Activated CD4-positive, alpha-beta T cell treated with anti-CD3 and anti-CD28 coated beads for 4 hours (primary cell): ENCODE results near the gene PRPF19.
A peak's percentile ranks its signal among the peaks of the same experiment; 100 is the strongest.

Experiments used
- DNase-seq, 2 donors: peaks; one replicate each; pipeline ENCODE4 v3.0.0-alpha.2; 2020

PRPF19 gene

GRCh38 chr11:60937144-60937527, 30.8 kb upstream of the PRPF19 start:
- no peak for DNase-seq

DNA sequence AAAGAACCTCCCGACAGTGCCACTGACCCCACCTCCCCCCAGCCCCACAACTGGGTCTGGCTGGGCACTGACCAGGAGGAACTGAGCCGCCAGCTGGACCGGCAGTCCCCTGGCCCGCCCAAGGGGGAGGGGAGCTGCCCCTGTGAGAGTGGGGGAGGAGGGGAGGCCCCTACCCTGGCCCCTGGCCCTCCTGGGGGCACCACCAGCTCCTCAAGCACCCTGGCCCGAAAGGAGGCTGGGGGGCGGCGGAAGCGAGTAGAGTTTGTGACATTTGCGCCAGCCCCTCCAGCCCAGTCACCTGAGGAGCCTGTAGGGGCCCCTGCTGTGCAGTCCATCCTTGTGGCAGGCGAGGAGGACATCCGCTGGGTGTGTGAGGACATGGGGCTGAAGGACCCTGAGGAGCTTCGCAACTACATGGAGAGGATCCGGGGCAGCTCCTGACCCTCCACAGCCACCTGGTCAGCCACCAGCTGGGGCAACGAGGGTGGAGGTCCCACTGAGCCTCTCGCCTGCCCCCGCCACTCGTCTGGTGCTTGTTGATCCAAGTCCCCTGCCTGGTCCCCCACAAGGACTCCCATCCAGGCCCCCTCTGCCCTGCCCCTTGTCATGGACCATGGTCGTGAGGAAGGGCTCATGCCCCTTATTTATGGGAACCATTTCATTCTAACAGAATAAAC, 30.2 kb upstream of the PRPF19 start:
- no peak for DNase-seq

DNA sequence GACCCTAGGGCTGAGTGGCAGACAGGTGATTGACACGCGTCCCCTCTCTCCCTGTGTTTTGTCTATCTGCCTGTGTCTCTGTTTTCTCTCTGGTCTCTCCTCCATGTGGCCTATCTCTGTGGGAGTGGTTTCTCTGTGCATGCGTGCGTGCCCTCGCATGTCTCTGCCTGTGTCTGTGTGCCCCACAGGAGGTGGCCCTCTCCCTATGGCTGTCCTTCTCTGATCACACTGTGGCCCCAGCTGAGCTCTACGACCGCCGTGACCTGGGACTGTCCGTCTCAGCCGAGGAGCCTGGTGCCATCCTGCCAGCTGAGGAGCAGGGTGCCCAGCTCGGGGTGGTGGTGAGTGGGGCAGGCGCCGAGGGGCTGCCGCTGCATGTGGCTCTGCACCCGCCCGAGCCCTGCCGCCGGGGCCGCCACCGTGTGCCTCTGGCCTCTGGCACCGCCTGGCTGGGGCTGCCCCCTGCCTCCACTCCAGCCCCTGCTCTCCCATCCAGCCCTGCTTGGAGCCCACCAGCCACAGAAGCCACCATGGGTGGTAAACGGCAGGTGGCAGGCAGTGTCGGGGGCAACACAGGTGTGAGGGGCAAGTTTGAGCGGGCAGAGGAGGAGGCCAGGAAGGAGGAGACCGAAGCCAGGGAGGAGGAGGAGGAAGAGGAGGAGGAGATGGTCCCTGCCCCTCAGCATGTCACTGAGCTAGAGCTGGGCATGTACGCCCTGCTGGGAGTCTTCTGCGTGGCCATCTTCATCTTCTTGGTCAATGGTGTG, 29.5 kb upstream of the PRPF19 start:
- no peak for DNase-seq

- DNase-seq = no peak
Observed at GRCh38 chr11:60934790-60935605, 28.6 kb upstream of the PRPF19 start.

GRCh38 chr11:60934124-60934789, 27.9 kb upstream of the PRPF19 start:
- DNase-seq = no peak

DNA sequence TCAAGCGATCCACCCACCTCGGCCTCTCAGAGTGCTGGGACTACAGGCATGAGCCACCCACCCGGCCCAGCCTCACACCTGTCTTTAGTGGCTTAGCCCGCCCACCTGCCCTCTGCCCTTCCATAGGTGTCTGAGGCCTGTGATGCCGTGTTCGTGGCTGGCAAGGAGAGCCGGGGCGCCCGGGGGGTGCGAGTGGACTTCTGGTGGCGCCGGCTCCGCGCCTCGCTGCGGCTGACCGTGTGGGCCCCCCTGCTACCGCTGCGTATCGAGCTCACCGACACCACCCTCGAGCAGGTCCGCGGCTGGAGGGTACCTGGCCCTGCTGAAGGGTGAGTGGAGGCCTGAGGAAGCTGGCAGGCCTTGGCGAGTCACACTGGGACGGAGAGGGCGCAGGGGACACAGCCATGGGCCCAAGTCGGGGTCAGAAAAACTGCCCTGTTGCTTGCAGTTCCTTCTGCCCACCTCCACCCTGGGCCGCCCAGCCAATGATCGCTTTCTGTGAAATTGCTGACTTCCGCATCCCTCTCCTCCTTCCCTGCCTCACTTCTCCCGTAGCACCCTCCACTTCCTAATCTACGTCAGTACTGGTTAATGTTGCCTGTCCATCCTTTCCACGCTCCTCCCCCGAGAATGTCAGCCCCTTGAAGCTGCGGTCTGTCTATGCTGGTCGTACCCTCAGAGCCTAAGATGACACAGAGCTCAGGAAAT, 27.2 kb upstream of the PRPF19 start:
- DNase-seq = no peak

DNA sequence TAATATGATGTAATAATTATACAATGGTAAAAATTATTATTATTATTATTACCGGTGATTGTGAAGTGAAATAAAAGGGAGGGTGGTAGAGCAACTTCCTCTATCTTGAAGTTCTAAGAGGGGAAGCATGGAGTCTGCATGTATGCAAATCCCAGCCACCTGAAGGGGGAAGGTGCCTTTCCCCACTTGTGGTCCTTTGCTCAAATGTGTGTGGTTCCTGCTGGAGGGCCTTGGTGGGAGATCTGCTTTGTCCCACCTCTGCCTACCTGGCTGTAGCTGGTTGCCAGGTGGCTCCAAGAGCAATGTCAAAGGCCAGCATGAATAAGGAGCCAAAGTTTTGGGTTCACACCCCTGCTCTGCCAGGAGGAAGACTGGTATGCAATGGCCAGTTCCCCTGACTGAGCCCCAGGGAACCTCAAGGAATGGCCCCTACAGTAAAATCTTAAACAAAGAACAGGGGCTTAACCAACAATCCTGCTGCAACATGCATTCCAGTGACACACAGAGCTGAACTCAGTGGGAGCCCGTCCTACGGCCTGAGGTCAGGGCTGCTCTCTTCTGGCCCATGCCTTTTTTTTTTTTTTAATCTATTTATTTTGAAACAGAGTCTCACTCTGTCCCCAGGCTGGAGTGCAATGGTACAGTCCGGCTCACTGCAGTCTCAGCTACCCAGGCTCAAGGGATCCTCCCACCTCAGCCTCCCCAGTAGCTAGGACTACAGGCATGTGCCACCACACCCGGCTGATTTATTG, 26.4 kb upstream of the PRPF19 start:
- DNase-seq = no peak

DNA sequence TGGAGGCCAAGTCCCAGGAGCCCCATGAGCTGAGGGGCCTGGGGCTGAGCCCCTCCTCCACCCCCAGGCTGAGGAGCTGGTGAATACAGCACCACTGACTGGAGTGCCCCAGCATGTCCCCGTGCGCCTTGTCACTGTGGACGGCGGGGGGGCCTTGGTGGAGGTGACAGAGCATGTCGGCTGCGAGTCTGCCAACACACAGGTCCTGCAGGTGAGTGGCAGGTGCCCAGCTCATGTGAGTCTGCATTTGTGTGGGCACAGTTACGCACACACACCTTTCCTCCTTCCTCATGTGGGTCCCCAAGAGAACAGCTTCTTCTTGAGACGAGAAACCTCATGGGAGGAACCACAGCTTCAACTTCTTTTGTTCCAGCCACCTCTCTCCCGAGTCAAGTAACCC, 25.5 kb upstream of the PRPF19 start:
- no peak for DNase-seq

GRCh38 chr11:60930394-60930793, 24.0 kb upstream of the PRPF19 start:
- DNase-seq = no peak

DNA sequence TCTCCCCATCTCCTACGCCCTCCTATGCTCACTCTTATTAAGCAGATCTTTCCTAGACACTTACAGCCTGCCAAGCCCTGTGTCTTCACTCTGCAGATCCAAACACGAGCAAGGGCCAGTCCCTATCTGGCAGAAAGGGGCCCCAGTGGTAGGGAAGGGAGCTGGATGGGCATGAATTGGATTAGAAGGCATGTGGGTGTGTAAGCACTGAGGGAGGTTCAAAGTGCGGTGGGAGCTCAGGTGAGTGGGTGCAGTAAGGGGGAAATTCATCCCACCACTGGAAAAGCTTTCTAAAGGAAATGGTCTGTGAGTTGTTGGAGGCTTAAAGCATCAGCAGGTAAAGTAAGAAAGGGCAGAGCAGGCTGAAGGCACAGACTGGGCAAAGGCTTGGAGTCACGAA, 23.4 kb upstream of the PRPF19 start:
- DNase-seq = no peak

DNA sequence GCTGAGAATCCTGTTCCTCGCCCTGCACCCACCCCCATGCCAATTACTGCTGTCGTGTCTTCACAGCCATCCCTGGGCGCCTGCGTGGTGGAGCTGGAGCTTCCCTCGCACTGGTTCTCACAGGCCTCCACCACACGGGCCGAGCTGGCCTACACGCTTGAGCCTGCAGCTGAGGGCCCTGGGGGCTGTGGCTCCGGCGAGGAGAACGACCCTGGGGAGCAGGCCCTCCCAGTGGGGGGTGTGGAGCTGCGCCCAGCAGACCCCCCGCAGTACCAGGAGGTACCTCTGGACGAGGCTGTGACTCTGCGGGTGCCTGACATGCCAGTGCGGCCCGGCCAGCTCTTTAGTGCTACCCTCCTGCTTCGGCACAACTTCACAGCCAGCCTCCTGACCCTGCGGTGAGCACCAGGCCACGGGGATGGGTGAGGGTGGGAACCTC, 22.2 kb upstream of the PRPF19 start:
- DNase-seq = no peak

GRCh38 chr11:60927600-60927999, 21.2 kb upstream of the PRPF19 start:
- DNase-seq = no peak

GRCh38 chr11:60927061-60927592, 20.7 kb upstream of the PRPF19 start:
- DNase-seq = no peak

DNA sequence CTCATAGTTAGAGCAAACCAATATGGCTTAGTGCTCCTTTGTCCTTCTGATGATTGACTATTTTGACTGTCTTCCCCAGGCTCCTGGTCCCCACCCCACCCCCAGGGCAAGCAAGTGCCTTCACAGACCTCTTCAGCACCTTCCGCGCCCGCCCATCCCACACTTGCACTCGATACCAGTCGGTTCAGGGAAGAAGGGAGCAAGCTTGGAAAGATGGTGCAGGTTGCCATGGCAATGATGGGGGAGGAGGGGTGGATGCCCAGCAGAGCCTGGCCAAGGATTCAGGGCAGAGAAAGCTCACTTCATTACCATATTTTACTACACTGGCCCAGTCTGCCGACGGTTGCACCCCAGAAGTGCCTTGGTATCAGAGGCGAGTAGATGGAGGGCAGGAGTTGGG, 20.1 kb upstream of the PRPF19 start:
- DNase-seq = no peak

GRCh38 chr11:60925868-60926267, 19.5 kb upstream of the PRPF19 start:
- DNase-seq = no peak

- no peak for DNase-seq
Observed at GRCh38 chr11:60924906-60925853, 18.8 kb upstream of the PRPF19 start.

DNA sequence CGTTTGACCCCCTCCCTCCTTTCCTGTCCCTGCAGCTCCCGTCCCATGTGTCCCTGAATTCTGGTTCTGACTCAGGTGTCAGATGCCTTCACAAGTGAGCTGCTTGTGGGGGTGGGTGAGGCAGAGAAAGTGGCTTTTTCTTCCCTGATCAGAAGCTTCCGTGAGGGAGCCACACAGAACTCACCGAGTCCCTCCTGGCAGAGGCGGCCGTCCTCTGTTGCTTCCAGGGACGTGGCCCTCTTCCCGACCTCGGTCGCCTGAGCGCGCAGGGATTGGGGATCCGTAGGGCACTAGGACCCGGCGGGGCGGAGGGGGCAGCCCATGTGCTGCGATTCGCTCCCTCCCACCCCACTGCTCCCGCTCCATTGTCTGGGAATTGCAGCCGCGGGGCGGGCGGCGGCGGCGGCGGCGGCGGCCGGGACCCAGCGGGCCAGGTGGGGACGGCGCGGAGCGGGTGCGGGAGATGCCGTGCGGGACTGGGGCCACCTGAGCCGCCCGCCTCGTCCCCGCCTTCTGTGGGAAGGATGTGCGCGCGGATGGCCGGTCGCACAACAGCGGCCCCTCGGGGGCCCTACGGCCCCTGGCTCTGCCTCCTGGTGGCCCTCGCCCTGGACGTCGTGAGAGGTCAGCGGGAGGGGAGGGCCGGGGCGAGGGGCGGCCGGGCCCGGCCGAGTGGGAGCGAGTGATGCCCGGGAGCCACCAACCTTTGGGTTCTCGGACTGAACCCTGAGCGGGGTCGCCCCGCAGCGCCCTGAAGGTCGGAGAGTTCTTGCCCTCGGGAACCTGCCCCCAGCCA, 17.9 kb upstream of the PRPF19 start, which contains the start of gene TMEM132A:
Gene TMEM132A, plus strand, starts transcription at position 351 of the 796 bp plus-strand sequence. Its CDS starts 174 bp downstream, at position 525.
- DNase-seq = peak in 1 of 2 donors; percentile 14

DNA sequence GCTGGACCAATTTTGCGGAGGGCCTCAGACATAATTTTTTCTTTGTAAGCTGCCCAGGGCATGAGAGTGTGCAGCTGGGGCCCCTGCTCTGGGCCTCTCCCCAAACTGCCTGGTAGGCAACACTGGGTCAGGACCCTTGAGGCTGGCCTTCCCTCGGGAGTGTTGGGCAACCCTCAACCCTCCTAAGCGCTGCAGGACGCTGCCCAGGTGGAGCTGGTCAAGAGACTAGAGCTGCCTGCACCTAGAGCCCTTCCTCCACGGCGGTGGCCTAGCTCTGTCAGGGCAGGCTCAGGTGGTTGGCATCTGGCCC, 17.4 kb upstream of the PRPF19 start:
- DNase-seq = no peak

- no peak for DNase-seq
Observed at GRCh38 chr11:60923326-60923725, 16.9 kb upstream of the PRPF19 start.
